GM18951 (cell line): ENCODE results near the gene CHST12.
"Not testable (repeated sequence)": the region's sequence is repeated elsewhere in the genome, so short reads cannot be mapped to it uniquely, and the experiment has no call there.

Experiments
- POLR2A ChIP-seq: IDR thresholded peaks from 4 replicates; pipeline ENCODE4 v1.6.1; 2011; ENCODE audit warnings: mild to moderate bottlenecking; ENCODE audit not compliant: insufficient read length, insufficient read depth; ENCODE audit errors: extremely low read depth
- in situ Hi-C: fragments of 300-500 bp; cut with MboI; formaldehyde crosslinking; loops from one replicate; pipeline ENCODE4 v1.12.0; 2022; ENCODE audit warnings: low sequenced_read_pairs, mixed read lengths, inconsistent platforms; ENCODE audit not compliant: unreplicated experiment

Gene CHST12

DNA sequence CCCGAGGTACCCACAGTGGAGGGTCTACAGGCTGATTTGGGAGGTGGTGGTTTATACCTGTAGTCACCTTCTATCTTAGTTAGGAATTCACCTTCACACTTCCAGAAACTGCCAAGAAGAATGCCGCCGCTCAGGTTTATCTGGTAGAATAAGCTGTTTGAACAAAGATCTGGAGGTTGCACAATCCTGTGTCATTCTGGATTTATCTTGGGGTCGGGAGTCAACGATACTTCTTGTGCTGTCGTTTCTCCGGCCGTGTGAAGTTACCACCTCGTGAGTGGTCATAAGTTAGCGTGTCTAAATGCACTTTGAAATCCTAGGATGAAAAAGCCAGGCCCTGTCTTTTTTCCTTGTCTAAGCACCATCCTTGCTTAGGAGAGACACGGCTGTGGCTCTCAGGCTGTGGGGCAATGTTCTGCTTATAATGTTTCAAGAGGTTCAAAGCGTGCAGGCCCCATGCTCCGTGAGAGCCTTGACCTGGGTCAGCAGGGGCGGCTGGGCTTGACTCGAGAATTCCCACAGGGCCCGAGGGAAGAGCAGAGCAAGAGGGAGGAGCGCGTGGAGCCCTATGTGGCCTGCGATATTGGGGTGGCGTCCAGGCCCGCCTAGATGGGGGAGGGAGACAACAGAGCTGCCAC lies 37.3 kb downstream of the CHST12 start:
- in situ Hi-C loops, result no loop called here
- no peak for TF ChIP-seq POLR2A

DNA sequence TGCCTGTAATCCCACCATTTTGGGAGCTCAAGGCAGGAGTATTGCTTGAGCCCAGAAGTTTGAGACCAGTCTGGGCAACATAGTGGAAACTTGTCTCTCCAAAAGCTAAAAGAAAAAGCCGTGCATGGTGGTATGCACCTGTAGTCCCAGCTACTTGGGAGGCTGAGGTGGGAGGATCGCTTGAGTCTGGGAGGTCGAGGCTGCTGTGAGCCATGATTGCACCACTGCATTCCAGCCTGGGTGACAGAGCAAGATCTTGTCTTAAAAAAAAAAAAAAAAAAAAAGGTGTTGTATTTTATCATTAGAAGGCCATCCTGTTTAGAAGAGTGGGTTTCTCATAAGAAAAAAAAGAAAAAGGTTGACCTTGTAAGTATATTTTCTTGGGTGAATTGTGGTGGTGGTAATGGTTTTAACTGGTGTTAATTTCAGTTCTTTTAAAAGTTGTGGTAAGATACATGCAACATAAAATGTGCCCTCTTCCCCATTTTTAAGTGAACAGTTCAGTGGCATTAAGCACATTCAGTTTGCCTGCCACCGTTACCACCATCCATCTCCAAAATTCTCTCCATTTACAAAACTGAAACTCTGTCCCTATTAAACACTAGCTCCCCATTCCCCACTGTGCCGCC lies 38.1 kb downstream of the CHST12 start:
- in situ Hi-C loops, result no loop called here

DNA sequence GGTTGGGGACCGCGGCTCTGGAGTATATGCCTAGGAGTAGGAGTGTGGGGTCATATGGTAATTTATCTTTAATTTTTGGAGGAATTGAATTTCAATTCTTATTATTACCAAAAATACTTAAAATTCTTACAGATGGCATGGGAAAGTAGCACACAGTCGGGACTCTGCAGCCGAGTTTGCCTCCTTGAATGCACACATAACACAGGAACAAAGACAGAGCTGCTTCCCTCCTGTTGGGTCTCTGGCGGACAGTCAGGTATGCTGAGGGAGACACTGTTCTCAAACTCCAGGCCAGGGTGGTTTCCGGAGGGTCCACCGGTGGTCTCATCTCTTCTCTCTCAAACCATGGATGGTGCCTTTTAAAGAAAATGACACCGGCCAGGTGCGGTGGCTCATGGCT lies 40.1 kb downstream of the CHST12 start:
- in situ Hi-C loops, result no loop called here
- TF ChIP-seq POLR2A, result no peak

More for the DNA sequence above, 38.1 kb downstream of the CHST12 start:
- no peak for TF ChIP-seq POLR2A

DNA sequence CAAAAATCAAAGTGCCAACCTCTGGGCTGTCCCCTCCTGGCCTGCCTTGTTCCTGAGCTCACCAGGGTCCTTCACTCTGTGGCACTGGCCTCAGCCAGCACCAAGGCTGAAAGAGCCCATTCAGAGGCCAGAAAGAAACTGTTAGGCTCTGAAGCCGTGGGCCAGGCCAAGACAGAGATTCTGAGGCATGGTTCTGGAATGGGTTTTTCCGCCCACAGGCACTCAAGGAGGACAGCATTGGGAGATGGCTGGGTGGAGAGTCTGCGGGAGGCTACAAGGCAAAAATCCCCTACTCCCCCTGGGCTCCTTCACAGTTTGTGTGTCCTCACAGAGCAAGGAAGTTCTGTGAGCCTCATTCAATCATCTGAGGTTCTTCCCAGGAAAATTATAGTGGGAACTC lies 41.1 kb downstream of the CHST12 start:
- in situ Hi-C loops, result no loop called here
- TF ChIP-seq POLR2A, result no peak

DNA sequence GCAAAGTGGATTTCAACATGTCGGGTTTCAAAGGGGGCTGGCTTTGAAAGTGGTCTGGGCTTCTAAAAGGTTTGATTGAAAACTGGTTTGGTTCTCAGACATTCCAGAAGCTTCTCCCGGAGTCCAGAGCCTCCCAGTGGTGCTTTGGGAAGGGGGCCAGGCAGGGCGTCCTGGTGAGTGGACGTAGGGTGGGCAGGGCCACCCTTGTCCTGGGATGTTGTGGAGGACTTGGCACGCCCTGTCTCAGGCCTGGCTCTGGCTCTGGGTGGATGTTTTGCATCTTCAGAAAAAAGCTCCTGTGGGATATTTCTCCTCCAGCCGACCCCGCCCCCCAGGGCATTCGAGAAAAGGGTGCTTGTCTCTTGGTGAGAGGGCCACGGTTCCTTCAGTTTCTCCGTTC lies 41.6 kb downstream of the CHST12 start:
- no peak for TF ChIP-seq POLR2A
- in situ Hi-C loops, result no loop called here

DNA sequence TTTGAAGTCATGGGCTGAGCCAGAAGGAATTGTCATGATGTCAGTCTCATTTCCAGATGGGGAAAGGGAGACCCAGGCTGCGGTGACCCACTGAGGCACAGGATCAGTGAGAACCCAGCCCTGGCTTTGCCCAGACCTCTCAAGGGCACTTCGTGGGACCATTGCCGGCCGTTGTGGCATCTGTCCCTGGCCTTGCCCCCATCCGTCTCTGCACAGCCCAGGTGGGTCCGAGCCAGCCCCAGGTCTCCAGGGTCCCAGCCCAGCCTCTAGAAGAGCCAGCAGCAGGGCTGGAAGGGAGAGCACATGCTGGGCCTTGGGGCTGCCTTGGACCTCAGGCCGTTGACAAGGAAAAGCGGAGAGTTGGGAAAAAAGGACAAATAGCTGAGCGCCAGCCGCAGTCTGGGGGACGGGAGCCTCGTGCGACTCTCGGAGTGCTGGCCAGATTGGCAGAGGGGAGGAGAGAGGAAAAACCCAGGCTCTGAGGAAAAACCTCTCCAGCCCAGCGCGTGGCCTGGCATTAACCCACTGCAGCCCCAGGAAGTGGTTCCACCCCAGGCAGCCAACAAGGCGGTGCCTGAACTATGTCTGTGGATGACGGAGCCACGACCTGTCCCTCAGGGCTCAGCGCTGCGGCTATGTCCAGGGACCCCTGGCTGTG lies 42.6 kb downstream of the CHST12 start:
- in situ Hi-C loops, result no loop called here
- TF ChIP-seq POLR2A, result no peak

DNA sequence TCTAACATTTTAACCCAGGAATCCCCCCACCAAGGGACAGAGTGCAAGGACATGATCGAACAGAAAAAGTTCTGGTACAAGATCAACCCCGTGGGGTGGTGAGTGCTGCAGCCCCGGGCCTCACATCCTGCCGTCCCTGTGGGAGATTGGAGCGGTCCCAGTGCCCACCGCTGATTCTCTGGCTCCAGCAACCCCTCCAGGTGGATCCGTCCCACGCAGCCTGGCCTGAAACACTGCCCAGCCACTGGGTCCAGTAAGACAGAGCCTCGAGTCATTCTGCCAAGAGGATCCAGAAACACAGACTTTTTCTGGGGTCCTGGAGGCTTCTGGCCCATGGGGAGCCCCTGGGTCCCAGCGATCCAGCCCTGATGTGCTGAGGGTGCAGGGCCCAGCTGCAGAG lies 43.3 kb downstream of the CHST12 start:
- in situ Hi-C loops, result no loop called here
- no peak for TF ChIP-seq POLR2A

DNA sequence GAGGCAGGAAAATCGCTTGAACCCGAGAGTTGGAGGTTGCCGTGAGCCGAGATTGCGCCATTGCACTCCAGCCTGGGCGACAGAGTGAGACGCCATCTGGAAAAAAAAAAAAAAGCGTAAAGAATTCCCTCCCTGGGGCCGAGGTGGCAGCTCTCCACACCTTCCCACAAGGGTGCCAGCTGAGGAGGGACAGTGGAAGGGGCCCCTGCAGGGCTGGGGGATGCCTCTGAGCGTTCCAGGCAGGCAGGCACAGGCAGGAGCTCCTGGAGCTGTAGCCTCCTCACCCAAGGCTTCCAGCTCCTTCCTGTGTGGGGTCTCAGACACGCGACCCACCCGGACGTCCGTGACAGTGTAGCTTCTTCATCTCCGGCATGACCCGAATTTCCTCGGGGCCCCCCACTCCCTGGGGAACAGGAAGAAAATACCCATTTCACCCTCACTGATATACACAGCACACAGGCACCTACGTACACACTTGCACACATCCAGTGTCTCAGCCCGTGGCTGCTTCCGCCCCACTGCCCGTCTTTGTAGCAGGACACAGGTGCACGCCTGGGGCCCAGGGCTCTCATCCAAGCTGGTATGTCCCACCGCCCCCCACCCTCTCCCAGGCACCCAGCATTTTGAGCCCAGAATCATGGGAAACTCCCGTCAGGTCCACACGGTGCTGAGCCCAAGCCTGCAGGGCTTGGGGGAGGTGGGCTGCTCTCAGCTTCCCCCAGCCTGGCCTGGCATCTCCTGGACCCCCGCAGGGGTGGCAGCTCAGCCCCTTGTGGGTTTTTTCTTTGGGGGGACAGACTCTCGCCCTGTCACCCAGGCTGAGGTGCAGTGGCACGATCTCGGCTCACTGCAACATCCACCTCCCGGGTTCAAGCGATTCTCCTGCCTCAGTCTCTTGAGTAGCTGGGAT lies 47.0 kb downstream of the CHST12 start:
- TF ChIP-seq POLR2A, result peak; percentile 32
- in situ Hi-C loops, result no loop called here

DNA sequence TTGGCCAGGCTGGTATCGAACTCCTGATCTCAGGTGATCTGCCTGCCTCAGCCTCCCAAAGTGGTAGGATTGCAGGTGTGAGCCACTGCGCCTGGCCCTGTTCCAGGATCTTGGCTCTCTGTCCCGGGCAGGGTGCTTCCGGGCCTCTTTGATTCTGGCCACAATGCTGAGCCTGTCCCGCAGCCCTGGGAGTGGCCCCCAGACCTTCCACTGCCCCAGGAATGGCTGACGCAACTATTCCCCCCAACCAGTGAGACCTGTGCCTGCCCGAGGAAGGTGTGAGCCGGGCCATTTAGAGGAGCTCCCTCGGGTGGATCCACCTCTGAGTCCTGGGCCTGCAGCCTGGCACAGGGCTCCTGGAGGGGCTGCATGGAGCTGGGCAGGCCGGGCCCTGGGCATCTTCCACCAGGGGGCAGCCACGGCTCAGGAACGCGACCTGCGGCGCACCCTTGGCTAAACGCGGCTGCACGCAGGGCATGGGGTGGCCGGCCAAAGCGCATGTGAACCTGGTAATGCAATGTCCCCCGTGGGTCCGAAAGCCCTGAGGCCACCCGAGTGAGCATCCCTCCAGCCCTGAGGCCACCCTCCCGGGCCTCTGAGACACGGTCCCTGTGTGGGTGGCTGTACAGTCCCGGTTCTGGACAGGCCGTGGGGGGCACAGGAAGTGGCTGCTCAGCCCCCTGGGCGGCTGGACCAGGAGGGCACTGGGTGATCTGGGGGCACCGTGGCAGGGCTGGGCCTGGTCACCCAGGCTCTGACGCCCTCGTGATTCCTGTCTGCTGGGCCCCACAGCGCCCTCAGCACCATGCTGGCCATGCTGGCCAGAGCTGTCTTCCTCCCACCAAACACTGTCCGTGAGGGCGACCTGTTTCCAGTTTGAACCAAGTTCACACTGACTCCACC lies 48.0 kb downstream of the CHST12 start:
- peak; percentile 19 for TF ChIP-seq POLR2A
- in situ Hi-C loops, result no loop called here

DNA sequence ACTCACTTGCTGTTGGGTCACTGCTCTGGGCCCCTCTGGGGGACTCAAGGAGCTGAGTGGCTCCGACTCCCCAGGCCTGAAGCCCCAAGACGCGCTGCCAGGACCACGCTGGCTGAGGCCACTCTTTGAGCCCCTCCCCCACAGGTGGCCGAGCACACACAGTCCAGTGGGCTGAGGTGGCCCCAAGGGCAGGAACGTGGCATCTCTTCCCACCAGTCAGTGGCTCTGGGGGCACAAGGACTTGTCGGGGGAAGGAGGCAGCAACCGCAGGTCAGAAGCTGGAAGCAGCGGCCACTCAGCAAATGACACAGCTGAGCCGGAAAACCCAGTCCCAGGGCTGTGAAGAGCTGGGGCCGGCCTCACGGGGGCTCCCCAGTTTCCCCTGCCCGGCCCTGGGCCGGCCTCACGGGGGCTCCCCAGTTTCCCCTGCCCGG lies 48.7 kb downstream of the CHST12 start:
- in situ Hi-C loops, result no loop called here
- no peak for TF ChIP-seq POLR2A

DNA sequence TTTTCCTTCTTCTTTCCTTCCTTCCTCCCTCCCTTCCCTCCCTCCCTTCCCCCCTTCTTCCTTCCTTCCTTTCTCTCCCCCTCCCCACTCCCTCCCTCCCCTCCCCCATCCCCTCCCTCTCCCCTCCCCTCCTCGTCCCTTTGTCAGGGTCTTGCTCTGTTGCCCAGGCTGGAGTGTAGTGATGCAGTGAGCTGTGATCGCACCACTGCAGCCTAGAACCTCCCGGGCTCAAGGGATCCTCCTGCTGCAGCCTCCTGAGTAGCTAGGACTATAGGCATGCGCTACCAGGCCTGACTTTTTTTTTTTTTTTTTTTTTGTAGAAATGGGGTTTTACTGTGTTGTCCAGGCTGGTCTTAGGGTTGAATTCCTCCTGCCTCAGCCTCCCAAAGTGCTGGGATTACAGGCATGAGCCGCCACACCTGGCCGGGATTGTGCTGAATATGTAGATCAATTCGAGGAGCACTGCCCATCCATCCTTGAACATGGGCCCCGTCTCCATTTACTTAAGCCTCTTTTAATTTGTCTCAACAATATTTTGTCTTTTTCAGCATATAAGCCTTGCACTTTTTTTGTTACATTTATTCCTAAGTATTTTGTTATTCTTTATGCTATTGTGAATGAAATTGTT lies 49.3 kb downstream of the CHST12 start:
- in situ Hi-C loops, result no loop called here
- no peak for TF ChIP-seq POLR2A

DNA sequence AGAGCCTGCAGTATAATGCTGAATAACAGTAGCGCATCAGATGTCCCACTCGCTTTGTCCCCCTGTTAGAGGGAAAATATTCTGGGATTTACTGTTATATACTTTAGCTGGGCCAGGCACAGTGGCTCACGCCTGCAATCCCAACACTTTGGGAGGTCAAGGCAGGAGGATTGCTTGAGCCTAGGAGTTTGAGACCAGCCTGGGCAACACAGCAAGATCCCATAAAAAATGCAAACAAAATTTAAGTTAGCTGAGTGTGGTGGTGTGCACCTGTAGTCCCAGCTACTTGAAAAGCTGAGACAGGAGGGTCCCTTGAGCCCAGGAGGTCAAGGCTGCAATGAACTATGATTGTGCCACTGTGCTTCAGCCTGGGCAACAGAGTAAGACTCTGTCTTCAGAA lies 50.4 kb downstream of the CHST12 start:
- in situ Hi-C loops, result not testable (repeated sequence)
